Neuron (in vitro differentiated cells): ENCODE data around the gene ACTL10.

Experiments
- H2AFZ ChIP-seq: one replicate; pipeline ENCODE4 v1.6.1; 2013; ENCODE audit warnings: low read depth, mild to moderate bottlenecking, inconsistent platforms, low read length, moderate library complexity
- H3K27me3 ChIP-seq: one replicate; pipeline ENCODE4 v1.6.1; 2013; ENCODE audit warnings: low read length; ENCODE audit not compliant: insufficient read depth
- H3K36me3 ChIP-seq: one replicate; pipeline ENCODE4 v1.6.1; 2013; ENCODE audit warnings: low read length; ENCODE audit not compliant: insufficient read depth
- H3K4me1 ChIP-seq: one replicate; pipeline ENCODE4 v1.6.1; 2013; ENCODE audit warnings: low read length; ENCODE audit not compliant: insufficient read depth
- H3K4me3 ChIP-seq: 2 replicates; pipeline ENCODE4 v1.5.1; 2013; ENCODE audit warnings: mild to moderate bottlenecking, low read length, moderate library complexity
- H3K9me3 ChIP-seq: one replicate; pipeline ENCODE4 v1.6.1; 2013; ENCODE audit warnings: low read length

ACTL10 gene

GRCh38 chr20:33672426-33673113 lies 5.8 kb downstream of the ACTL10 start:
- Histone ChIP-seq H3K9me3 (no peaks in the 10 kb centered on the region), H3K36me3 (peaks cover 28% of the 10 kb centered on the region), H3K4me1 (peaks cover 32% of the 10 kb centered on the region), H2AFZ (no peak overlapping the region), H3K4me3 (no peak overlapping the region), H3K27me3 (no peaks in the 10 kb centered on the region)

- Histone ChIP-seq H3K9me3 (no peaks in the 10 kb centered on the region), H3K4me3 (peak overlapping the region; percentile 73), H2AFZ (no peak overlapping the region), H3K27me3 (no peaks in the 10 kb centered on the region), H3K36me3 (peaks cover 31% of the 10 kb centered on the region), H3K4me1 (peaks cover 32% of the 10 kb centered on the region)
These were observed 6.3 kb downstream of the ACTL10 start for GRCh38 chr20:33673114-33673409.

- H3K4me1 ChIP-seq = peaks cover 32% of the 10 kb centered on the region
- no peaks in the 10 kb centered on the region for H3K9me3 ChIP-seq
- peak overlapping the region; percentile 30 for H2AFZ ChIP-seq
- H3K36me3 ChIP-seq = peaks cover 33% of the 10 kb centered on the region
- peak overlapping the region; percentile 73 for H3K4me3 ChIP-seq
- H3K27me3 ChIP-seq = no peaks in the 10 kb centered on the region
These were observed 6.9 kb downstream of the ACTL10 start for GRCh38 chr20:33673410-33674293.

GRCh38 chr20:33674294-33675135 lies 7.8 kb downstream of the ACTL10 start, which contains the start of gene NECAB3:
NECAB3 (minus strand) TSS chr20:33674428; CDS start chr20:33674352, 76 bp downstream.
- Histone ChIP-seq H3K4me1 (peaks cover 32% of the 10 kb centered on the region), H3K4me3 (peak within 1 kb of the TSS; percentile 73), H3K27me3 (no peaks in the 10 kb centered on the region), H3K9me3 (no peaks in the 10 kb centered on the region), H3K36me3 (peaks cover 35% of the 10 kb centered on the region), H2AFZ (peak within 1 kb of the TSS; percentile 66)

- Histone ChIP-seq H2AFZ (peak overlapping the region; percentile 66), H3K27me3 (no peaks in the 10 kb centered on the region), H3K4me3 (no peak overlapping the region), H3K9me3 (no peaks in the 10 kb centered on the region), H3K4me1 (peaks cover 32% of the 10 kb centered on the region), H3K36me3 (peaks cover 36% of the 10 kb centered on the region)
These were observed 8.6 kb downstream of the ACTL10 start for GRCh38 chr20:33675136-33675959.

- no peaks in the 10 kb centered on the region for H3K27me3 ChIP-seq
- no peak overlapping the region for H2AFZ ChIP-seq
- no peak overlapping the region for H3K4me3 ChIP-seq
- H3K36me3 ChIP-seq = peaks cover 37% of the 10 kb centered on the region
- H3K4me1 ChIP-seq = peaks cover 32% of the 10 kb centered on the region
- H3K9me3 ChIP-seq = no peaks in the 10 kb centered on the region
These were observed 9.4 kb downstream of the ACTL10 start for GRCh38 chr20:33676121-33676520.

GRCh38 chr20:33676652-33677645 lies 10.2 kb downstream of the ACTL10 start:
- Histone ChIP-seq H3K27me3 (no peaks in the 10 kb centered on the region), H3K9me3 (no peaks in the 10 kb centered on the region), H3K4me1 (peaks cover 32% of the 10 kb centered on the region), H2AFZ (no peak overlapping the region), H3K4me3 (no peak overlapping the region), H3K36me3 (peaks cover 37% of the 10 kb centered on the region)

- Histone ChIP-seq H3K9me3 (no peaks in the 10 kb centered on the region), H3K4me1 (peaks cover 32% of the 10 kb centered on the region), H3K36me3 (peaks cover 37% of the 10 kb centered on the region), H3K27me3 (no peaks in the 10 kb centered on the region), H3K4me3 (no peak overlapping the region), H2AFZ (no peak overlapping the region)
These were observed 11.4 kb downstream of the ACTL10 start for GRCh38 chr20:33677991-33678702.

GRCh38 chr20:33679758-33680485 lies 13.2 kb downstream of the ACTL10 start:
- Histone ChIP-seq H3K9me3 (no peaks in the 10 kb centered on the region), H3K36me3 (peaks cover 37% of the 10 kb centered on the region), H2AFZ (no peak overlapping the region), H3K4me3 (no peak overlapping the region), H3K27me3 (no peaks in the 10 kb centered on the region), H3K4me1 (peaks cover 28% of the 10 kb centered on the region)

GRCh38 chr20:33680686-33681085 lies 13.9 kb downstream of the ACTL10 start:
- H2AFZ ChIP-seq = no peak overlapping the region
- H3K9me3 ChIP-seq = no peaks in the 10 kb centered on the region
- no peak overlapping the region for H3K4me3 ChIP-seq
- H3K36me3 ChIP-seq = peaks cover 37% of the 10 kb centered on the region
- peaks cover 24% of the 10 kb centered on the region for H3K4me1 ChIP-seq
- no peaks in the 10 kb centered on the region for H3K27me3 ChIP-seq
